Suprapubic skin (tissue), 4 donors: ENCODE measurements around the gene PIP4K2B.

Experiments used
- EP300 ChIP-seq: sonication (generic); formaldehyde crosslinking; IDR thresholded peaks from one replicate; pipeline ENCODE4 v1.6.1; 2017; ENCODE audit warnings: antibody characterized with exemption
- POLR2AphosphoS5 ChIP-seq, 3 donors: sonication (generic); formaldehyde crosslinking; IDR thresholded peaks; one replicate each; pipeline ENCODE4 v1.6.1; 2017; ENCODE audit warnings: antibody characterized with exemption in 3 of 3
- TF ChIP-seq, protein P1 (sequence below), 2 donors: fragments of 200-600 bp in 1 of 2; fragments of 450-650 bp in 1 of 2; sonication (generic) in 1 of 2; IDR thresholded peaks; one replicate each; pipeline ENCODE4 v1.5.1; 2016 to 2019; ENCODE audit warnings: antibody characterized with exemption in 2 of 2, mild to moderate bottlenecking in 1 of 2, moderate library complexity in 1 of 2

- TF ChIP-seq, protein P1, sequence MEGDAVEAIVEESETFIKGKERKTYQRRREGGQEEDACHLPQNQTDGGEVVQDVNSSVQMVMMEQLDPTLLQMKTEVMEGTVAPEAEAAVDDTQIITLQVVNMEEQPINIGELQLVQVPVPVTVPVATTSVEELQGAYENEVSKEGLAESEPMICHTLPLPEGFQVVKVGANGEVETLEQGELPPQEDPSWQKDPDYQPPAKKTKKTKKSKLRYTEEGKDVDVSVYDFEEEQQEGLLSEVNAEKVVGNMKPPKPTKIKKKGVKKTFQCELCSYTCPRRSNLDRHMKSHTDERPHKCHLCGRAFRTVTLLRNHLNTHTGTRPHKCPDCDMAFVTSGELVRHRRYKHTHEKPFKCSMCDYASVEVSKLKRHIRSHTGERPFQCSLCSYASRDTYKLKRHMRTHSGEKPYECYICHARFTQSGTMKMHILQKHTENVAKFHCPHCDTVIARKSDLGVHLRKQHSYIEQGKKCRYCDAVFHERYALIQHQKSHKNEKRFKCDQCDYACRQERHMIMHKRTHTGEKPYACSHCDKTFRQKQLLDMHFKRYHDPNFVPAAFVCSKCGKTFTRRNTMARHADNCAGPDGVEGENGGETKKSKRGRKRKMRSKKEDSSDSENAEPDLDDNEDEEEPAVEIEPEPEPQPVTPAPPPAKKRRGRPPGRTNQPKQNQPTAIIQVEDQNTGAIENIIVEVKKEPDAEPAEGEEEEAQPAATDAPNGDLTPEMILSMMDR (IDR thresholded peaks at IDR 0.05) = no peak
- TF ChIP-seq EP300 = no peak
- no peak for TF ChIP-seq POLR2AphosphoS5 (IDR thresholded peaks at IDR 0.05)
Measured at GRCh38 chr17:38815576-38816193, 16.3 kb upstream of the PIP4K2B start.
